ENCODE results near the gene CDCP1.

Gene CDCP1

DNA sequence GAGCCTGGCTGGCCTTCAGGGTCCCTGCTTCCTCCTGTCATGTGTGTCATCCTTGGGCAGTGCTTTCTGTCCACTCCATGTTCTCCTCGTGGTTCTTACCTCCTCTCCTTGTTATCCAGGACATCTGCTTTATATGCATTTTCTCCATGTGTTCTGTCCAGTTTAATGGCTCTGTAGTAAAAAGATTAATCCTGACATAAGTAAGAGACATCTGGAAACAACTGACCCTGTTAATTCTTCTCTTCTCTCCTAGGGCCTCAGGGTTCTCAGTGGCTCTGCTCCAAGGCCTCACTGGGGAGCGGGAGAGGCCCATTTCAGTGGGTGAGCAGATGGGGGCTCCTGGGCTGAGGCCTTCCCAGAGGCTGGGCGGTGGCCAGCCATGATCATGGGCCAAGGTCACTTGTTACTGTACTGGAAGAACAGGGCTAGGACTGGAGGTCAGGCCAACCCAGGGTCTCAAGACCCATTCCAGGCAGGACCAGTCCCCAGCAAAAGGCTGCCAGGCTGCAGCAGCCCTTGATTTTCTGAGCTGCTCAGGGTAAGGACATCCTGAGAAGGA is 20.2 kb upstream of the CDCP1 start:
- TF ChIP-seq, protein P1, sequence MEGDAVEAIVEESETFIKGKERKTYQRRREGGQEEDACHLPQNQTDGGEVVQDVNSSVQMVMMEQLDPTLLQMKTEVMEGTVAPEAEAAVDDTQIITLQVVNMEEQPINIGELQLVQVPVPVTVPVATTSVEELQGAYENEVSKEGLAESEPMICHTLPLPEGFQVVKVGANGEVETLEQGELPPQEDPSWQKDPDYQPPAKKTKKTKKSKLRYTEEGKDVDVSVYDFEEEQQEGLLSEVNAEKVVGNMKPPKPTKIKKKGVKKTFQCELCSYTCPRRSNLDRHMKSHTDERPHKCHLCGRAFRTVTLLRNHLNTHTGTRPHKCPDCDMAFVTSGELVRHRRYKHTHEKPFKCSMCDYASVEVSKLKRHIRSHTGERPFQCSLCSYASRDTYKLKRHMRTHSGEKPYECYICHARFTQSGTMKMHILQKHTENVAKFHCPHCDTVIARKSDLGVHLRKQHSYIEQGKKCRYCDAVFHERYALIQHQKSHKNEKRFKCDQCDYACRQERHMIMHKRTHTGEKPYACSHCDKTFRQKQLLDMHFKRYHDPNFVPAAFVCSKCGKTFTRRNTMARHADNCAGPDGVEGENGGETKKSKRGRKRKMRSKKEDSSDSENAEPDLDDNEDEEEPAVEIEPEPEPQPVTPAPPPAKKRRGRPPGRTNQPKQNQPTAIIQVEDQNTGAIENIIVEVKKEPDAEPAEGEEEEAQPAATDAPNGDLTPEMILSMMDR (IDR thresholded peaks at IDR 0.05; ENCODE audit: borderline replicate concordance, control extremely low read depth, extremely low read depth, insufficient read depth, missing control alignments), result no peak
- in situ Hi-C loops (cut with MboI; ENCODE audit: low sequenced_read_pairs, unreplicated experiment), result no loop called here
- no peak for DNase-seq (ENCODE audit: low spot score)

DNA sequence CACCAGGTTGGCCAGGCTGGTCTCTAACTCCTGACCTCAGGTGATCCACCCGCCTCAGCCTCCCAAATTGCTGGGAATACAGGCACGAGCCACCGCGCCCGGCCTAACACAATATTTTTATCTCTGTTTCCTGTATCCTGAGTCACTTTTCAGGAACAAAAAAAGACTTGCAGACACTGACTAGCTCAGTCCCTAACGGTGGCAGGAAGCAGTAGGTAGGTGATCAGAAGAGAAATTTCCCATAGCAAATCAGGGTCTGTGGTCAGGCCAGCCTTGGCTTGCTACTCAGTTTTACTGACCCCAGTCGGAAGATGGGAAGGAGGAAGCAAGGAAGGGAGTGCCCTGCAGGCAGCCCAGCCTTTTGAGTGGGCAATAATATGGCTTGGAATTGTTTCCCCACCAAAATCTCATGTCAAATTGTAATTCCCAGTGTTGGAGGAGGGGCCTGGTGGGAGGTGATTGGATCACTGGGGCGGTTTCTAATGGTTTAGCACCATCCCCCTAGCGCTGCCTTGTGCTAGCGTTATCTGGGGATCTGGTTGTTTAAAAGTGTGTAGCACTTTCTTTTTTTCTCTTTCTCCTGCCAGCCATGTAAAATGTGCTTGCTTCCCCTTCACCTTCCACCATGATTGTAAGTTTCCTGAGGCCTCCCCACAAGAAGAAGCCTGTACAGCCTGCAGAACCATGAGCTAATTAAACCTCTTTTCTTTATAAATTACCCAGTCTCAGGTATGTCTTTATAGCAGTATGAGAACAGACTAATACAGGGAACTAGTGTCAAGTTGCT is 19.5 kb upstream of the CDCP1 start:
- no peak for DNase-seq (ENCODE audit: low spot score)
- TF ChIP-seq, protein P1 (IDR thresholded peaks at IDR 0.05; ENCODE audit: borderline replicate concordance, control extremely low read depth, extremely low read depth, insufficient read depth, missing control alignments), result no peak
- in situ Hi-C loops (cut with MboI; ENCODE audit: low sequenced_read_pairs, unreplicated experiment), result no loop called here

DNA sequence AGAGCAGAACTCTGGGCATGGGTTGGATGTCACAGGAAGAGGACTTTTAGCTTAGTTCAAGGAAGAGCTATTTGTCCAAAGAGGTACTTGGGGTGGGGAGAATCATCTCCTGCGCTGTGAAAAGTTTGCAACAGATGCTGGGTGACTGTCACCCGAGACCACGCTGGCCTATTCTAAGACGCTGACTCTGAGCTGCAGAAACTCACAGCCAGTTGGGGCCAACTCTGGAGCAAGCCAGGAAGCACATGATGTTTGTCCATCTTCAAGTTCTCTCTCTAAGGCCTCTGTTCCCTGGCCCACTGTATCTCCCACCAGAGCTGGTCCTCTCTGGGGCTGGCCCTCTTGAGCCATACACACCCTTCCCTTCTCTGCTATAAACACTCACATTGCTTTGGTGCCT is 17.9 kb upstream of the CDCP1 start:
- DNase-seq (ENCODE audit: low spot score), result no peak
- TF ChIP-seq, protein P1 (IDR thresholded peaks at IDR 0.05; ENCODE audit: borderline replicate concordance, control extremely low read depth, extremely low read depth, insufficient read depth, missing control alignments), result no peak
- in situ Hi-C loops (cut with MboI; ENCODE audit: low sequenced_read_pairs, unreplicated experiment), result no loop called here

DNA sequence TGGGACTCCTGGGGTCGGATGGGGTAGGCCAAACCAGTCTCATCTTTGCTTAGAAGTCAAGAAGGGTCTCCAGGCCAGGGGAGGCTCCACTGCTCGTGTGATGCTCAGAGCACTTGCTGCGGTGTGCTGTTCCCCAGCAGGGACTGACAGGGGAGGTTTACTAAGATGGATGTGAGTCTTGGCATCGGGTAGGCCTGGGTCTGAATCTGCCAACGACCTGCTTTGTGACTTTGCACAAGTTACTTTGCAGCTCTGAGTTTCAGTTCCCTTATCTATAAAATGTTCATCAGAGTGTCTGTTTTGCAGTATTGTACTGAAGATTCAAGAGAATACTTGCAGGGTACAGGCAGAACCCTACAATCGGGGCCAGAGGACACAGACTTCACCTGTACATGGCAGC is 17.3 kb upstream of the CDCP1 start:
- no peak for DNase-seq (ENCODE audit: low spot score)
- TF ChIP-seq, protein P1 (IDR thresholded peaks at IDR 0.05; ENCODE audit: borderline replicate concordance, control extremely low read depth, extremely low read depth, insufficient read depth, missing control alignments), result no peak
- in situ Hi-C loops (cut with MboI; ENCODE audit: low sequenced_read_pairs, unreplicated experiment), result no loop called here

DNA sequence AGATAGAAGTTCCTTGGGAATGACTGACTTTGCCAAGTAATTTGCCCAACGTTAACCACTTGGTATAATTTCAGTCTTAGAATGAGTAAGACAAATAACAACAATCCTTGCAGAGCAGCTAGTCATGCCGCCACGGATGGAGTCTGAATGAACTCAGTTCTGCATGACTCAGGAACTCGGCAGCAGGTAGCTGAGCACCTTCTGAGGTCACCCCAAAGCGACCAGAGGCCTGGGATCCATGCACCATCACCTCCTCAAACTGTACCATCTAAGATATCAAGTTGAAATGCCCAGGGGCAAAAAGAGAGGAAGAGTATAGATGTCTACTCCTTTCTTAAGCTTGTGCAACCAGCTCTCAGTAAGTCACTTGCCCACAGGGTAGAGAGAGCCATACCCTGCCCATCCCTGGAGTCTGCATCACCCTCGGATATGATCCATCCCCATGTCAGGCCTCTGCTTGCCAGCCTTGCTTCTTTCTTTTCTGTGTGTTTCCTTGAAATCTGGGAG is 8.5 kb upstream of the CDCP1 start:
- DNase-seq (ENCODE audit: low spot score), result no peak
- TF ChIP-seq, protein P1 (IDR thresholded peaks at IDR 0.05; ENCODE audit: borderline replicate concordance, control extremely low read depth, extremely low read depth, insufficient read depth, missing control alignments), result no peak
- in situ Hi-C loops (cut with MboI; ENCODE audit: low sequenced_read_pairs, unreplicated experiment), result no loop called here

DNA sequence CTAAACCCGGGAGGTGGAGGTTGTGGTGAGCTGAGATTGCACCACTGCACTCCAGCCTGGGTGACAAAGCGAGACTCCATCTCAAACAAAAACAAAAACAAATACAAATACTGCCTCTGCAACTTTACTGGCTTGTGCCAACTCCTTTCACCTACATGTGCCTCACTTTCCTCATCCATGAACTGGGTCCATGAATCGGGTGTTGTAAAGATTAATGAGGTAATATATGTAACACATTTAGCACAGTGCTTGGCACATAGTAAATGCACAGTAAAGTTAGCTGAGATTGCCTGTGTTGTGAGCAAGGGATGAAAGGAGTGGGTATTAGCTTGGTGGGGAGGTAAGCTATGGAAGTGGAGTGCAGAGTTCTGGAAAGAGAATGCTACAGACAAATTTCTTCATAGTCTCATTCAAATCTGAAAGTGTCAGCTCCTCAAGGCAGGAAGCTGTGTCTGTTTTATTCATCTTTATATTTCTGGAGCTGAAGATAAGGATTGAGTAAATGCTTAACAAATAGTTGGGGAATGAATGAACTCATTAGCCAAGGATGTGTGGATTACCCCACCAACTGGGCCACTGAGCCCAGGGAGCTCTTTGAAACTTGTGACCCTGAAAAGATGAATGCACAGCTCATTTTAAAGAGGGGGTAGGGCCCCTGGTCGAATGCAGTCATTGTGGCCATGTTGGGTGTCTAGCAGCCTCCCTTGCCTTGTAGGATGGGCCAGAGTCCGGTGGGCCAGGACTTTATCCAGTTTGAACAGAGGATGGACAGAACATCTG is 7.7 kb upstream of the CDCP1 start:
- no peak for DNase-seq (ENCODE audit: low spot score)
- TF ChIP-seq, protein P1 (IDR thresholded peaks at IDR 0.05; ENCODE audit: borderline replicate concordance, control extremely low read depth, extremely low read depth, insufficient read depth, missing control alignments), result no peak
- in situ Hi-C loops (cut with MboI; ENCODE audit: low sequenced_read_pairs, unreplicated experiment), result no loop called here
